Mucosa of stomach (tissue), 1 donor: ENCODE measurements around the gene DNTTIP2.
"Not testable (repeated sequence)": the region's sequence is repeated elsewhere in the genome, so short reads cannot be mapped to it uniquely, and the experiment has no call there.

Source experiments
- H3K27me3 ChIP-seq: one replicate; pipeline ENCODE4 v1.7.0; 2013; ENCODE audit warnings: mild to moderate bottlenecking, low read length; ENCODE audit not compliant: control insufficient read depth, insufficient read depth
- H3K36me3 ChIP-seq: one replicate; pipeline ENCODE4 v1.7.0; 2013; ENCODE audit warnings: low read length; ENCODE audit not compliant: control insufficient read depth, insufficient read depth
- H3K4me1 ChIP-seq: one replicate; pipeline ENCODE4 v1.7.0; 2013; ENCODE audit warnings: mild to moderate bottlenecking, low read length; ENCODE audit not compliant: control insufficient read depth, insufficient read depth
- H3K4me3 ChIP-seq: one replicate; pipeline ENCODE4 v1.7.0; 2013; ENCODE audit warnings: low read length
- H3K9ac ChIP-seq: one replicate; pipeline ENCODE4 v1.7.0; 2013; ENCODE audit warnings: mild to moderate bottlenecking, low read length, moderate library complexity
- H3K9me3 ChIP-seq: one replicate; pipeline ENCODE4 v1.7.0; 2013; ENCODE audit warnings: mild to moderate bottlenecking, low read length, moderate library complexity; ENCODE audit not compliant: control insufficient read depth
- donor health status: Pancreatic carcinoma.

The DNTTIP2 gene, protein sequence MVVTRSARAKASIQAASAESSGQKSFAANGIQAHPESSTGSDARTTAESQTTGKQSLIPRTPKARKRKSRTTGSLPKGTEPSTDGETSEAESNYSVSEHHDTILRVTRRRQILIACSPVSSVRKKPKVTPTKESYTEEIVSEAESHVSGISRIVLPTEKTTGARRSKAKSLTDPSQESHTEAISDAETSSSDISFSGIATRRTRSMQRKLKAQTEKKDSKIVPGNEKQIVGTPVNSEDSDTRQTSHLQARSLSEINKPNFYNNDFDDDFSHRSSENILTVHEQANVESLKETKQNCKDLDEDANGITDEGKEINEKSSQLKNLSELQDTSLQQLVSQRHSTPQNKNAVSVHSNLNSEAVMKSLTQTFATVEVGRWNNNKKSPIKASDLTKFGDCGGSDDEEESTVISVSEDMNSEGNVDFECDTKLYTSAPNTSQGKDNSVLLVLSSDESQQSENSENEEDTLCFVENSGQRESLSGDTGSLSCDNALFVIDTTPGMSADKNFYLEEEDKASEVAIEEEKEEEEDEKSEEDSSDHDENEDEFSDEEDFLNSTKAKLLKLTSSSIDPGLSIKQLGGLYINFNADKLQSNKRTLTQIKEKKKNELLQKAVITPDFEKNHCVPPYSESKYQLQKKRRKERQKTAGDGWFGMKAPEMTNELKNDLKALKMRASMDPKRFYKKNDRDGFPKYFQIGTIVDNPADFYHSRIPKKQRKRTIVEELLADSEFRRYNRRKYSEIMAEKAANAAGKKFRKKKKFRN

GRCh38 chr1:93878889-93879586 is at the start of gene DNTTIP2:
DNTTIP2 (minus strand) TSS chr1:93879206; CDS start chr1:93879148, 58 bp downstream.
- Histone ChIP-seq H3K36me3 (peaks cover 6% of the 10 kb centered on the region), H3K27me3 (no peaks in the 10 kb centered on the region), H3K4me1 (peaks cover 9% of the 10 kb centered on the region), H3K4me3 (peak within 1 kb of the TSS; percentile 78), H3K9ac (peak within 1 kb of the TSS; percentile 76), H3K9me3 (no peaks in the 10 kb centered on the region)

DNA sequence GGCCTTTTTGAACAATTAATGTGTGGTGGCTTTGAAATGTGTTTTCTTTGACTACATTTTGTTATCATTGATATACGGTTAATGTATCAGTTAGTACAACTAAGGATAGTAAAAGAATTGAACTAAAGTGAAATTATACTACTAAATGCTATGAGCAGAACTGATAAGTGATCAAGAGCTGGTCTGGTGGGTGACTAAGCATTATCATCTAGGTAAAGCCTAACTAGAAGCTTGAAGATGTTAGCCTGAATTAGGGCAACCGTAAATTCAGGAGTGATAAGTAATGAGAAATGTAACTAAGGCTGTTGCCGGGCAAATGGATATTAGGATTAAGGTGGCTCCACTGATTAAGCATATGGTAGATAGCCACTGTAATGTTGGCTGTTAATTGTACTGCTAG is 46.2 kb upstream of the DNTTIP2 start:
- Histone ChIP-seq H3K4me1 (no peaks in the 10 kb centered on the region), H3K36me3 (no peaks in the 10 kb centered on the region), H3K4me3 (no peak overlapping the region), H3K27me3 (no peaks in the 10 kb centered on the region), H3K9me3 (no peaks in the 10 kb centered on the region), H3K9ac (no peak overlapping the region)

GRCh38 chr1:93919780-93920179 is 40.8 kb upstream of the DNTTIP2 start:
- H3K4me1 ChIP-seq = no peaks in the 10 kb centered on the region
- H3K27me3 ChIP-seq = no peaks in the 10 kb centered on the region
- no peak overlapping the region for H3K9ac ChIP-seq
- no peaks in the 10 kb centered on the region for H3K9me3 ChIP-seq
- no peaks in the 10 kb centered on the region for H3K36me3 ChIP-seq
- no peak overlapping the region for H3K4me3 ChIP-seq

DNA sequence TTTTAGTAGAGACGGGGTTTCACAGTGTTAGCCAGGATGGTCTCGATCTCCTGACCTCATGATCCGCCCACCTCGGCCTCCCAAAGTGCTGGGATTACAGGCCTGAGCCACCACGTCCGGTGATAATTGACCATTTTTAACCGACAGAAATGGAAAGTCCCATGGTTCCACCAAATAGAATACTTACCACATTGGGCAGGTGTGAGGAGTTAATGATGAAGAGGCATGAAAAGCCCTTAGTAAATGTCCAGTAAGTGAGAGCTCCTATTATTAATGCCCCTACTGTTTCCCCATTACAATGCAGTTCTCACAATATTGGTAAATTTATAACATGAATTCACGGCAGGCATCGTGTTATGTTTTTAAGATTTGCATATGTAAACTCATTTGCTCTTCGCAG is 38.3 kb upstream of the DNTTIP2 start:
- Histone ChIP-seq H3K9ac (no peak overlapping the region), H3K9me3 (no peaks in the 10 kb centered on the region), H3K4me3 (no peak overlapping the region), H3K36me3 (no peaks in the 10 kb centered on the region), H3K27me3 (no peaks in the 10 kb centered on the region), H3K4me1 (no peaks in the 10 kb centered on the region)

DNA sequence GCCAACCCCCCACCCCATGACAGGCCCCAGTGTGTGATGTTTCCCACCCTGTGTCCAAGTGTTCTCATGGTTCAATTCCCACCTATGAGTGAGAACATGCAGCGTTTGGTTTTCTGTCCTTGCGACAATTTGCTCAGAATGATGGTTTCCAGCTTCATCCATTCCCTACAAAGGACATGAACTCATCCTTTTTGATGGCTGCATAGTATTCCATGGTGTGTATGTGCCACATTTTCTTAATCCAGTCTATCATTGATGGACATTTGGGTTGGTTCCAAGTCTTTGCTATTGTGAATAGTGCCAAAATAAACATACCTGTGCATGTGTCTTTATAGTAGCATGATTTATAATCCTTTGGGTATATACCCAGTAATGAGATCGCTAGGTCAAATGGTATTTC is 31.9 kb upstream of the DNTTIP2 start:
- H3K27me3 ChIP-seq, H3K4me3 ChIP-seq, H3K36me3 ChIP-seq, H3K9ac ChIP-seq, H3K9me3 ChIP-seq: not testable (repeated sequence)
- H3K4me1 ChIP-seq = peaks cover 16% of the 10 kb centered on the region

- no peak overlapping the region for H3K9ac ChIP-seq
- H3K36me3 ChIP-seq = no peaks in the 10 kb centered on the region
- no peaks in the 10 kb centered on the region for H3K27me3 ChIP-seq
- no peaks in the 10 kb centered on the region for H3K9me3 ChIP-seq
- no peak overlapping the region for H3K4me3 ChIP-seq
- H3K4me1 ChIP-seq = peaks cover 16% of the 10 kb centered on the region
These were observed 31.3 kb upstream of the DNTTIP2 start for GRCh38 chr1:93910305-93910704.

- peak within 1 kb of the TSS; percentile 73 for H3K9ac ChIP-seq
- peaks cover 16% of the 10 kb centered on the region for H3K4me1 ChIP-seq
- peak within 1 kb of the TSS; percentile 44 for H3K4me3 ChIP-seq
- H3K9me3 ChIP-seq = no peaks in the 10 kb centered on the region
- H3K36me3 ChIP-seq = no peaks in the 10 kb centered on the region
- H3K27me3 ChIP-seq = no peaks in the 10 kb centered on the region
These were observed 30.4 kb upstream of the DNTTIP2 start, which contains the start of gene GCLM for GRCh38 chr1:93909146-93910050. GCLM (minus strand) TSS chr1:93909430; CDS start chr1:93909163, 267 bp downstream.

- no peaks in the 10 kb centered on the region for H3K9me3 ChIP-seq
- H3K9ac ChIP-seq = peak overlapping the region; percentile 73
- peaks cover 16% of the 10 kb centered on the region for H3K4me1 ChIP-seq
- H3K27me3 ChIP-seq = no peaks in the 10 kb centered on the region
- H3K4me3 ChIP-seq = peak overlapping the region; percentile 44
- H3K36me3 ChIP-seq = no peaks in the 10 kb centered on the region
These were observed 29.6 kb upstream of the DNTTIP2 start for GRCh38 chr1:93908394-93909145.

DNA sequence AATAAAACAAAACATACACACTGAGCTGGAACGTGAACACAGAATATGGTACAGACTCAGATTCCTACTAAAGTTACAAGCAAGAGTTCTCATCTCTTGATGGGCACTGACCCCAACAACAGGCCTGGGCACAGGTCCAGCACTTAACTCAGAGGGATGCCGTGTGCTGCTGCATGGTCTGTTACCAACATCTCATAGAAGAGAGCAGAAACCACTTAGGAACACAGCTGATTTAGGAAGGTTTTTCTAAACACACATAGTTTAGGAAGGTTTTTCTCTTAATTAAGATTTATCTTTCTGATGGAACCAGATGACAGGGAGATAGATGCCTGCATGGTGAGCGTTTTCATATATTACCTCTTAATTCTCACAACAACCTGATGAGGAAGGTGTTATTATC is 28.7 kb upstream of the DNTTIP2 start:
- H3K4me3 ChIP-seq = no peak overlapping the region
- H3K27me3 ChIP-seq = no peaks in the 10 kb centered on the region
- peaks cover 16% of the 10 kb centered on the region for H3K4me1 ChIP-seq
- peak overlapping the region; percentile 3 for H3K9ac ChIP-seq
- no peaks in the 10 kb centered on the region for H3K9me3 ChIP-seq
- no peaks in the 10 kb centered on the region for H3K36me3 ChIP-seq

GRCh38 chr1:93906480-93906879 is 27.5 kb upstream of the DNTTIP2 start:
- Histone ChIP-seq H3K9ac (no peak overlapping the region), H3K36me3 (no peaks in the 10 kb centered on the region), H3K4me3 (no peak overlapping the region), H3K27me3 (no peaks in the 10 kb centered on the region), H3K4me1 (peaks cover 16% of the 10 kb centered on the region), H3K9me3 (no peaks in the 10 kb centered on the region)

- H3K9ac ChIP-seq = no peak overlapping the region
- peaks cover 16% of the 10 kb centered on the region for H3K4me1 ChIP-seq
- no peak overlapping the region for H3K4me3 ChIP-seq
- no peaks in the 10 kb centered on the region for H3K27me3 ChIP-seq
- H3K36me3 ChIP-seq = no peaks in the 10 kb centered on the region
- no peaks in the 10 kb centered on the region for H3K9me3 ChIP-seq
These were observed 26.7 kb upstream of the DNTTIP2 start for GRCh38 chr1:93905734-93906133.
